Measurements from ENCODE around the gene MYEF2.

DNA sequence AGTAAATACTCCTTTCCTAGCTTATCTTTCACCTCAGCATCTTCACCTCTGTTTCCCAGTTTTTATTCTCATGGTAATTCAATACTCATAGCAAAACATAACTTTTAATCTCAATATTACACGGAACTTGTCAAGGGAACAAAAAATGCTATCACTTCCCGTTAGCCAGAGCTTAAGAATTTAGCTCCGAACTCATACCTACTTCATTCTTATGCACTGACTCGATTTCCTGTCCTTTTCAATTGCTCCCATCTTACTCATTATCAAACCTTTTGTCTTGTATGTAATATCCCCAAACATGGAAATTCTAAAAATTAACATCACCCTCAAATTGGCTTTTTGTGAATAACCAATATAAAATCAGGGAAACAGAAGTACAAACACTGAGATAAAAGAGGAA lies 28.2 kb downstream of the MYEF2 start:
- TF ChIP-seq, protein P1, sequence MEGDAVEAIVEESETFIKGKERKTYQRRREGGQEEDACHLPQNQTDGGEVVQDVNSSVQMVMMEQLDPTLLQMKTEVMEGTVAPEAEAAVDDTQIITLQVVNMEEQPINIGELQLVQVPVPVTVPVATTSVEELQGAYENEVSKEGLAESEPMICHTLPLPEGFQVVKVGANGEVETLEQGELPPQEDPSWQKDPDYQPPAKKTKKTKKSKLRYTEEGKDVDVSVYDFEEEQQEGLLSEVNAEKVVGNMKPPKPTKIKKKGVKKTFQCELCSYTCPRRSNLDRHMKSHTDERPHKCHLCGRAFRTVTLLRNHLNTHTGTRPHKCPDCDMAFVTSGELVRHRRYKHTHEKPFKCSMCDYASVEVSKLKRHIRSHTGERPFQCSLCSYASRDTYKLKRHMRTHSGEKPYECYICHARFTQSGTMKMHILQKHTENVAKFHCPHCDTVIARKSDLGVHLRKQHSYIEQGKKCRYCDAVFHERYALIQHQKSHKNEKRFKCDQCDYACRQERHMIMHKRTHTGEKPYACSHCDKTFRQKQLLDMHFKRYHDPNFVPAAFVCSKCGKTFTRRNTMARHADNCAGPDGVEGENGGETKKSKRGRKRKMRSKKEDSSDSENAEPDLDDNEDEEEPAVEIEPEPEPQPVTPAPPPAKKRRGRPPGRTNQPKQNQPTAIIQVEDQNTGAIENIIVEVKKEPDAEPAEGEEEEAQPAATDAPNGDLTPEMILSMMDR (conservative IDR thresholded peaks at IDR 0.05; ENCODE audit: low read length) = no peak
- TF ChIP-seq EZH2phosphoT487 (IDR thresholded peaks at IDR 0.05; ENCODE audit: borderline replicate concordance) = no peak

All from Loucy (cell line).